Measurements from ENCODE around the gene LRP1B.
A peak's percentile ranks its signal among the peaks of the same experiment; 100 is the strongest.

The LRP1B gene

DNA sequence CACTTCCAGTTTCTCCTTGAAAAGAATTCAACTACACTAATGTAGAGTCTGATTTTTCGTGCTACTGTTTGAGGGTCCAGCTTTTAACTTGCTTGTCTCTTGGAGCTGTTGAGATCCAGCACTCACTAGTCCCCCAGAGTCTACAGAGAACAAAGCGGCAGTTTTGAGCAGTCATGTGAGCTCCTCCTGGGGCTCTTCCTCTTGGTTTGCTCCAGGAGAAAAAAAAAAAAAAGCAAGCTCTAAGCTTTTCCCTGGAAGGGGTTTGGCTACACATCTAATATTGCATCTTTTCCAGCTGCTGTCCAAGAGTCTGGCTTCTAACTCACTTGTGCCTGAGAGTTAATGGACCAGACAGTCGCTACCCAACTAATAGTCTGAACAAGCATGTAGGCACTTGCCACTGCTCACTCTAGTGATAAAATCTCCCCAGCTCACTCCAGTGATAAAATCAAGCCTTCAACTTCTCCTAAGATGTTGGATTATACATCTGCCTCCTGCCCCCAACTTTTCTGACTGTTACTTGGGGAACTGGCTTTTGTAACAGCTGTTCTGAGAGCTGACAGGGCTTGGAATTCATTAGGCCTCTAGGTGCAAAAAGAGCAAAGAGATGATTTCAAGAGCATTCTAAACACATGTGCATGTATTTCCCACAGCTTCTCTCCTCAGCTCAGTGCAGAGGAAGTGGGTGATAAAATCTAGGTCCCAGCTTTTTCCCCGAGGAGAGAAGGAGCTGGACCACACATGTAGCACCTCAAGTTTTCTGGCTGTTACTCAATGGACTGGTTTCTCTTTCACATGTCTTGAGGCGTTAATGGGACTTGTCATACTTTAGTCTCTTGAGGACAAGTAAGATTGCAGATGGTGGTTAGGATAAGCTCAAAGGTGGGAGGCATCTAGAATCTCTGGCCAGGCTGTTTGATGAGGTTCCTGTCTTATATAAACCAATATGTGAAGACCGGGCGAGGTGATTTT lies 750.5 kb downstream of the LRP1B start:
- no peak for FAIRE-seq

DNA sequence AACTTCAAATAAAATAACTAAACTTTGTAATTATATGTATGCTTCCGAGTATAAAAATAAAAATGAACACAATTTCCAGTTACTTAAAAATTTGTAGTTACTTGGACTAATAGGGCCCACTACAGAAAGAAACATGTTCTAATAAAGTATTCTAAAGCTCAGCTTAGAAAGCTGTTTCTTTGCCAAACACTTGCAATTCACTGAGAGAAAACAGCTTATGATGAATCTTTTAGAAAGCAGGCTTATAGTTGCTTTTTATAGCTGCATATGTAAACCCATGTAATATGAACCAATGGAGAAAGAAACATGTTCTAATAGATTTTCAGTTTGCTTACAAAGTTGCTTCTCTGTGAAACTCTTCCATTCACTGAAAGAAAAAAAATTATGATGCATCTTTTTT lies 766.0 kb downstream of the LRP1B start:
- FAIRE-seq, result no peak

DNA sequence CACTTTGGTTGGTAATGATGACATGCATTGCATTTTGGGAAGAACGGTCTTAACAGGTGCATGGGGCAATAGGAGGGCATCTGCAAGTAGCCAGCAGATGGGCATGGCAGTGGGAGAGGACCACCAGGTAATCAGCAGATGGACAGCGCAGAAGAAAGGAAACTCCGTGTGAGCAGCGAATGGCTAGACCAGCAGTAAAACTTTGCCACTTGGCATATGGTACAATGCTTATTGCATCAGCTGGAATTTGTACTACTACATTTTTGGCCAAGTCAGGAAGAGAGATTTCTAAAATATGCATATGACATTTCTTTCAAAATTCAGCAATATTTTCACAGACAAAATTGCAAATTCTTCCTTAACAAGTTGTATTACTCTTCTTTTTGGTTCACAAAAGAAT lies 768.5 kb downstream of the LRP1B start:
- no peak for FAIRE-seq

DNA sequence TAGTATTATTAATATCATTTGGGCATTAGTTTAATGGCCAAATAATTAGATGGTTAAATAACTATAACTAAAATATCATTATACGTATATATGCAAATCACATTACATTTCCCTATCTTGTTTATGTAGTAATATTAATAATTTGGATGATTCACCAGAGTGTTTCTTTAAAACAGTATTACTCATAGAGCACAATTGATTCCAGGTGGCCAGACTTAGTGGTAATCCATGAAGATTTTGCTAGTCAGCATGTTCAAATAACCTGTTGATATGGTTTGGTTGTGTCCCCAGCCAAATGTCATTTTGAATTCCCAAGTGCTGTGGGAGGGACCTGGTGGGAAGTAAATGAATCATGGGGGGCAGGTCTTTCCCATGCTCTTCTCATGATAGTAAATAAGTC lies 782.3 kb downstream of the LRP1B start:
- FAIRE-seq, result no peak

DNA sequence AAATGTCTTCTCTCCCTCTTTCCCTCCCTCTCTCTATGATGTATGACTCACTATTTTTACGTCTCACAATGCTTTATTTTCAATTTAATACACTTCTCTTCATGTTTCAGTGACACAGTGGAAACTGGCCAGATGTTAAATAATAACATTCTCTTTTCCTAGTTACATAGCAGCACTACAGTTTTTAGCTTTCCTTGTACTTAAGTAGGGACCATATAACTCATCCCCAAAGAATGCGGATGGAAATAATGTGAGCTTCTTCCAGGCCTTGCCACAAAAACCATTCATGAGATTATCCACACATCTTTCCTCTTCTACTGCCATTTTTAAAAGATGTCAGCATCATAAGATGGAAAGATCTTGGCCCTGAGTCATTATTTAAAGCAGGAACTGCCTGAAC lies 789.4 kb downstream of the LRP1B start:
- peak; percentile 63 for FAIRE-seq

DNA sequence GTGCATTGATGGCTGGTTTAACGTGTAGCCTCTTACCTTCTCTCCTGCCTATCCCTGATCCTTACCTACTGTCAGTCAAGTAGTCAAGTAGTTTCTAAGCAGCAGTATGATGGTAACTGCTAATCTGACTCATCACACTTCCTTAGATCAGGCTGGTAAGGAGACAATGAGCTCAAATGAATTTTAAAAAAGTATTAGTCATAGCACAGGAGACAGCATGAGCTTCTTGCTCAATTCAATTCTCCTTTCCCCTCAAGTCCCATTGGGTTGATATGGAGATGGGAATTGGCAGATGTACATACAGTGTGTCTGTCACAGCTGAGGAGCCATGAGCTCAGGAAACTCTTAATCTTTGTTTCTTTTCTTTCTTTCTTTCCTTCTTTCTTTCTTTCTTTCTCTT lies 799.7 kb downstream of the LRP1B start:
- no peak for FAIRE-seq

DNA sequence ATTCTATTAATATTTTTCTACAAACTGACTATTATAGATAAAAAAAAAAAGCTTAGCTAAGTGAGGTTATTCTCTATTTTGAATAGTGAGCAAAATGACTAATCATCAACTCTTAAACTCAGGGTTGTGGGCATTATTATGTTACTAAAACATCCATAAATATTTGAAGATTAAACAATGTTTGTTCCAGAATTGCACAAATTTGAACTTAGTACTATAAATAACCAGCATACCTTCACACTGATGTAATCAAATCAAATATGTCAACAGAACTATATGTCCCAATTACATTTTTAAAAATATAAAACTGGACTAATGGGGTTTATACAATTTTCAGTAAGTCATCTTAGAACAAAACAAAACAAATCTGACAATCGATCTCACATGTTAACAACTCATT lies 800.9 kb downstream of the LRP1B start:
- FAIRE-seq, result no peak

DNA sequence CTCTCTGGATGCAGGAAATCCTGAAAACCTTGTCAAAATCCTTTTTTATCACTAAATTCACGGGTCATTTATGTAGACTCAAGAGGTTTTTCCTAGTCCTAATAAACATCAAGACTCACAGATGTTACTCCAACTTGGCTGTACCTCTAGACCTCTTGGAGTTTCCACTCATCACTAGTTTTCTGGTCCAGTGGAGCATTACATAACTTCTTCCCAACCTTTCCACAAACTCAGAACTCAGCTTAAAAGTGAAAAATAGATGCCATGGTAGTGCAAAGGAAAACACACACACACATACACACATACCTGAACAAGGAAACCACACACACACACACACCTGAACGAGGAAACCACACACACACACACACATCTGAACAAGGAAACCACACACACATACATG lies 807.2 kb downstream of the LRP1B start:
- no peak for FAIRE-seq

DNA sequence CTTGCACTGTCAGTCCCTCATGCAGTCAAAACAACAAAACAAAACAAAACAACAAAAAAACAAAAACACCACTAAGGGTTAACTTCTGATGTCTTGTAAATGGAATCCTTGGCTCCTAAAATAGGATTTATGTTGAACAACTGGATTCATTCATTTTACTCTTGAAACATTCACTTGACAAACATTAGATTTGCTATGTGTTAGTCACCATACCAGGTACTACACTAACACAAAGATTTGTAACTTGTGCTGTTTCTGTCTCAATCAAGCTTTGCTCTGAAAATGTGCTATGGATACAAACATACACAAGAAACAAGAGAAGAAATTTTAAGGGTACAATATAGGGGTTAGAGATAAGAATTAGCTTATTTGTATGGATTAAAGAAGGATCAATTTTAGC lies 812.8 kb downstream of the LRP1B start:
- no peak for FAIRE-seq

DNA sequence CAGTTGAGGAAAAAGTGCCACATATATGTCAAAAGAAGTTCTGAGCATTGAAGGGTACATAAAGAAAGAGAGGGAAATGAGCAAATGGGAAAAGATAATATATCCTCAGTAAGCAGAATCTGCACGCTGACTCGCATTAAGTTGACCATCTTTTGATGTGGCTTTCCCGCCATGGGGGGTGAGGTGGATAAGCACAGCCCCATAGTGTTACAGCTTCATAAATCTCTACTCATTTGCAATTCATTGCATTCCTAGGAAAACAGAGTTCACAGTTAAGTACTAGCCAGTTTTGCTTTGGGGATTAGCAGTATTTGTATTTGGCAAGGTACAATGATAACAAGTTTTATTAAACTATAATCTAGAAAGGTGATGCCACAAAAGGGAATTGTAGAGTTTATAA lies 814.2 kb downstream of the LRP1B start:
- no peak for FAIRE-seq

DNA sequence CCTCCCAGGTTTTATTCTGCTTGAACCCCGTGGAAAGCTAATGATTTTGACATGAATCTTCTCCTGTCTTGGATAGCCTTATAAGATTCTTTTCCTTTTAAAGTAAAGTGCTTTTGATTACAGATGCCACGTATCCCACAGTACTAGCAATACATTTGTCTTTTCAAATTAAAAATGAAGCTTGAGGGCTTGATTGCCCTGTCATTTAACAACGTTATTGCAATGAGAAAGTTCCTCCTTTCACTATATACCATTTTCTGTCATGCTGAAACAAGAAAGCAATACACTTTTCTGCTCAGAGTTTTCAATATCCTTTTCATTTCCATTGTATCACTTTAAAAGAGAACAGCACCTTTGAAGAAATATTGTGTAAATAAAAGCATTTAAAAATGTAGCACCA lies 814.7 kb downstream of the LRP1B start:
- no peak for FAIRE-seq

DNA sequence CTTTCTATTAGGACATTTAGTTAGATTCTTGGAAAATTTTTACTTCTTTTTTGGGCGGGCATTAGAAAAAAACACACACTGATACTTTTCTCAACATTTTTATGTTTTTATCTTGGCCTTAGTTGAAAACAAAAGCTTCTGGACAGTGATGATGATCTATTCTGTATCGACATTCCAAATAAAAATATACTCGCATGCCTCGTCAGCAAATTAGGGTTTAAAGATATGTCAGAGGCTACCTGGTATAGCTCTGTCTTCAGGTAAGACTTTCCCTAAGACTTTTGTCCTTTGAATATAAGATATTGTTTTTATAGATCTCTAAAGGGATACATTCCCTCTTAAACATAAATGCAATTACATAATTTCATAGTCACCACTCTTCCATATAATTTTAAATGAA lies 816.8 kb downstream of the LRP1B start:
- FAIRE-seq, result no peak

DNA sequence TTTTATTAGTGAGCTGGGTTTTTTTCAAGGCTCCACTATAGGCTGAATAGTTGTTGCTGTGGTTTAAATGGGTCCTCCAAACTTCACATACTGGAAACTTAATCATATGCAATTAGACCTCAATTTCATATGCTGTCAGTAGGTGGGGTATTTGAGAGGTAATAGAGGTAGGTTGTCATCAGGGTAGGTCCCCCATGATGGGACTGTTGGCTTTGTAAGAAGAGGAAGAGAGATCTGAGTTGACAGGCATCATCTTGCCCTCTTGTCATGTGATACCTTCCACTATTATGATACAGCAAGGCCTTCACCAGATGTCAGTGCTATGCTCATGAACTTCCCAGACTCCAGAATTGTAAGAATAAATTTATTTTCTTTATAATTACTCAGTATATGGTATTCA lies 819.4 kb downstream of the LRP1B start:
- FAIRE-seq, result no peak

DNA sequence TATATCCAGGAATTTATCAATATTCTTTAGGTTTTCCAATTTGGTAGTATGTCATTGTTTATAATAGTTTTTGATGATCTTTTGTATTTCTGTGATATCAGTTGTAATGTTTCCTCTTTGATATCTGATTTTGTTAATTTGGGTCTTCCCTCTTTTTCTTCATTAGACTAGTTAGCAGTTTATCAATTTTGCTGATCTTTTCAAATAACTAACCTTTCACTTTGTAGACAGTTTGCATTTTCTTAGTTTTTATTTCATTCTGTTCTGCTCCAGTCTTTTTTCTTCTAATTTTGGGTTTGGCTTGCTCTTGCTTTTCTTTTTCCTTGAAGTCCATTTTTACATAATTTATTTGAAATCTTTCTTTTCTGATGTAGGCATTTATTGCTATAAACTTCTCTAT lies 824.4 kb downstream of the LRP1B start:
- FAIRE-seq, result no peak

DNA sequence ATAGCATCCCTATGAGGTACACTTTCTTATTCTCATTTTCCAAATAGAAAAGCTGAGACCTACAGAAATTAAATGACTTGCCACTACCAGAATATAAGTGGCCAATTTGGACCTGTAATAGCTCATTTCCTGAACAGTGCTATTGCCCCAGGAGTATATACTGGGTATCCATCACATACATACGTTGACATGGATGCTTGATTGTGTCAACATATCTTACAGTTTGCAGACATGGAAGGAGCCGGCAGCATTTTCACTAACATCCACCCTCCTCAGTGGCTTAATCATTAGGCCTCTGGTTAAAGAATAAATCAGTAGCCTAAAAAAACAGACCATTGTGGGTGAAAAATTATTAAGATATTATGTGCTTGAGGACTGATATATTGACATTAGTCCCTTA lies 829.3 kb downstream of the LRP1B start:
- FAIRE-seq, result no peak

DNA sequence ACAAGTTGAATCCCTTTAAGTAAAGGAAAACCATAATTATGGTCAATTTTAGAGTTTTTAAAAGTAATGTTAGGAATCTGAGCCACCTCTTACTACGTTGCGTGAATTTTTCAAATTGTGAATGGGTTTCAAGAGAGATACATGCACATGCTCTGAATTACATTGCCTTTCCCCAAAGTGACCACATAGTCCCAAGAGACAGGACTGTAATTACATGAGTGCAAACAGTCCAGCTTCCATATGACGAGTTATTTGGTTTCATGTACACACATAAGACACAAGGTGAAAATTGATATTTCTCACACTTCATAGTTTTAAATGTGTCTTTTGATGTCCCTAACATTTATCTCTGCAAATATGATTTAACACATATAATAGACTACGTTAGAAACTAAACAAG lies 850.8 kb downstream of the LRP1B start:
- no peak for FAIRE-seq

DNA sequence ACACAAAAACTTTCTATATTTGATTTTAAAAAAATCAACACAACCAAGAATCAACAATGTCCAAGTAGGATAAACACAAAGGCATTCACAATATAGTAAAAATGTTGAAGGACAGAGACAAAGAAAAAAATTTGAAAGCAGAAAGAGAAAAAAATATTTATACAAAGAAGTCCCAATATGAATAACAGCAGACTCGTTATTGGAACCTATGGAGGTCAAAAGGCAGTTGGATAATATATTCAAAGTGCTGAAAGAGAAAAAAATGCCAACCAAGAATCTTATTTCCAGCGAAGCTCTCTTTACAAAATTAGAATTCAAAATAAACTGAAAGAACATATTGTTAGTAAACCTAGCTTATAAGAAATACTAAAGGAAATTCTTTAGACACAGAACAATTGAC lies 859.5 kb downstream of the LRP1B start:
- no peak for FAIRE-seq

DNA sequence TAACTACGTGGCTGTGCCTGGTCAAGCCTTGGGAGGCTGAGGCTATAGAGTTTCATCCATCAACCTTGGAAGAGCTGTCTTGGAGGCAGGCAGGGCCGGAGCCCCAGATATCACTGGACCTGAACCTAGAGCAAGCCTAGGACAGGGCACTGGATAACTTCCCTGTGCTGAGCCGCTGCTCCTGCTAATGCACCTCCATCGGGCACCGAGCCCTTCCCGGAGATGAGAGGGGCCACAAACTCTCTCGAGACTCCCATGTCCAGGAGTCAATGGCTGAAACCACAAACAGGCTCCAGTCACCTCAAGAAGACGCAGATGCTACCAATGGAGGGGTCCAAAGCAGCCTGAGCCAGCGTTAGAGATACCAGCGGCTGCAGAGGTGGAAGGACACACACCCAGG lies 866.0 kb downstream of the LRP1B start:
- FAIRE-seq, result no peak

DNA sequence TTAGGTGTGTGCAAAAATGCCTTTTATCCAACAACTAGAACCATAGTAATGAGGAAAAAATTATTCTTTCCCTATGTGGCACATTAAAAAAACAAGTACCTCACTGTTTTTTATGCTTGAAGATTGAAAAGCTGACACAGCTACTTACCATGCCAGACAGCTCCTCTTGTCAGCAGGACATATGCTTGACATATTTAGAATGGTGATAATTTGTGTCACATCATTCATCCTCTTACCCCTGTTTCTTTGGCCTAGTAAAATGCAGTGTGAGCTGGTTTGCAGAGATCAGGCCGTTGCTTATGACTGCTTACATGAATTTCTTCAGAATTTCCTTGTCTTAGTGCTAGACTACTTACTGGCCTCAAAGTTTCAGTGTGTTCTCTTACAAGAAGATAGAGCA lies 869.9 kb downstream of the LRP1B start:
- no peak for FAIRE-seq

DNA sequence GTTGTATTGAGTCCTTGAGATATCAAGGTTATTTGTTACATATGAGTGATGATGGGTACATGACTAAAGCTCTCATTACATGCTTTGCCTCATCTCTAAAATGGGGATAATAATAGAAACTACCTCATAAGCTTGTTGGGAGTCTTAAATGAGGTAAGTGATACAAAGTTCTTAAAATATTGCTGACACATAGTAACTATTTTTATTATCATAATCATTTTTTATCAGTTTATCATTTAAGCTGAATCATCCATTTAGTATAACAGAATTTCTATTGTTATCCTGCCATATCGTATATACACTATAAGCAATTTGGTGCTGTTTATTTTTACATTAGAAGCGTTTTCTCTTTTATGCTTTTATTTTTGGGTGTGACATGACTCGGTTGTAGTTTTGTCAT lies 871.1 kb downstream of the LRP1B start:
- FAIRE-seq, result no peak

DNA sequence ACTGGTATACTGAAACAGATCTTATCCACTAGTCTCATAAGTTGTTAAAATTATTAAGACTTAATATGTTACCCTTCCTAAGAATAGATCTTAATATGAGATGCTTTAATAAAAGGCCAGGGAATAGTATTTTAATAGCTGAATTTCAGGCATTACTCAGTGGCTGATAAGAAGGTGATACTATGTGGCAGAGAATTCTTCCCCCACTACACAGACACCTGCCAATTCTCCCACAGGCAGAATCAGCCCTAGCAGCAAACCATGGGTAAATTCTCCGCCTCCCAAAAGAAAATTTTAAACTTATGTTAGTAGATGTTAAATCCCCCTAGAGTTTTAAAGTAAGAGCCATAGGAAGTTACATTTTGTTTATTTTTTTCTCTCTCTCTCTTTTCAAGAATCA lies 888.8 kb downstream of the LRP1B start:
- no peak for FAIRE-seq

DNA sequence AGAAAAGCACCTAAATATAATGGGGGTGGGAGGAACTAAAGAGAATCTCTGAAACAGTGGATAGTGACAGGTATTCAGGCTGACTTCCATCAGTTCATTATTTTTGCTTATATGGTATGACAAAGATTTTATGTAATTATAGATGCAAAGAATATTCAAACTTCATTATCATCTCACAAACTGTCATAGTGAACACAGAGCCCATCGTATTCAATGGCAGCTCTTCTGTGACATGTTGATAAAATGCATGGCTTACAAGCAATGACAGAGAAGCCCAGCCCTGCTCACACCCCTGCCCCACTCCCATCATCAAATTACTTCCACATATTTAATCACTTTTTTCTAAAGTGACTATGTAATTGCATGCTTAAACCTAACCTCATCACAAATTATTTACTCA lies 904.3 kb downstream of the LRP1B start:
- FAIRE-seq, result no peak

DNA sequence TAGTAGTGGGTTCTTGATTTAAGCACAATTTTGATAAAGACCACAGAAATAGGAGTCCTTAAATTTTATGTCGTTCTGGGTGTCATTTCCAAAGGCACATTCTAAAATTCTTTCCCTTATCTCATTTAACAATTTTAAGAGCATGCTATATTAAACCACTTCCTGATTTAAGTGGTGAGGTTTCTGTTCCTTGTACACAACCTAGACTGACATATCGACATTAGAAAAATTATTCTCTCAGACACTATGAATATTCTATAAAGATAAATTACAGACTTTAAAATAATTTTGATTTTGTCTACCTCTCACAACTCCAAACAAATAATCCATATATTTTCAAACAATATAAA lies 923.8 kb downstream of the LRP1B start:
- no peak for FAIRE-seq

DNA sequence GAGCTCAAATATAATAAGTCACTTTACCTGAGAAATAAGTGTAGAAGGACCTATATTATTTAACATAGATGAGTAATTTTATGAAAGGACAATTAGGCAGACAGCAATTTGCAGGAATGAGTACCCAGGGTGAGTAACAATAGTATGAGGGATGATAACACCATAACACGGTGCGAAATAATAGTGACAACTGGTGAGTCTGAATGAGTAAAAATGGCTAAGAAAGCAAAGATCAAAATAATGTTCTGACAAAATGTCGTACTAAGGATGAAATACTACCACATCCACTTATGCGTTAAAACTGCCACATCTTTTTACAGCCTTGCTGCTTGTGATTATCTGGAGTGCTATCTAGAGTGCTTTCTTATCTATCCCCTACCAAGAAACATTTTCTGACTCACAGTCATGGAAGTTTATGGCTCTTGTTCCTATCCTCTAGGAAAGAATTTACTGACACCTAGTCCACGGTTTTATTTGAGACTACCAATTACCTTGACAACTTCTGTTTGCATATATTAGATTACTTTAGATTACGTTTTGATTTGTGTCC lies 929.7 kb downstream of the LRP1B start:
- no peak for FAIRE-seq

DNA sequence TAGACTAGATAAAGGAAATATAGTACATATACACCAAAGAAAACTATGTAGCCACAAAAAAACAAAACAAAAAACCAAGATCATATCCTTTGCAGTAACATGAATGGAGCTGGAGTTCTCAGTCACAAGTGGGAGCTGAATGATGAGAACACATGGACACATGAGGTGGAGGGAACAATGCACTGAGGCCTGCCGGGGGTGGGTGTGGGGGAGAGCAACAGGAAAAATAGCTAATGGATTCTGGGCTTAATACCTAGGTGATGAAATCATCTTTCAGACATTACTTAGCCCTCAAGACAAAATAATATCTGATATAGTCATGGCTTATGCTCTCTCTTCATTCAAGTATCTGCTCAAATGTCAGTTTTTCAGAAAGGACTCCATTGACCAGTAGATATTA lies 930.6 kb downstream of the LRP1B start:
- no peak for FAIRE-seq

Measured in endometrium (tissue), 2 donors.